Type B pancreatic cell (in vitro differentiated cells): ENCODE measurements around the gene EIF2AK3. TPM values are rescaled to one million over a fixed set of nuclear protein-coding genes. Genes with fewer than 3 reads are reported as not detected.
"Not testable (repeated sequence)": the region's sequence is repeated elsewhere in the genome, so short reads cannot be mapped to it uniquely, and the experiment has no call there.

Experiments used
- DNase-seq: peaks from one replicate; pipeline ENCODE4 v3.0.0; 2021; ENCODE audit warnings: mixed read lengths; ENCODE audit not compliant: unreplicated experiment; ENCODE audit errors: extremely low spot score
- H3K27ac Mint-ChIP-seq: 2 replicates; pipeline ENCODE4 v1.8.0; 2021; ENCODE audit warnings: mild to moderate bottlenecking, mixed read lengths
- H3K27me3 Mint-ChIP-seq: 2 replicates; pipeline ENCODE4 v1.8.0; 2021; ENCODE audit warnings: mixed read lengths
- H3K36me3 Mint-ChIP-seq: 2 replicates; pipeline ENCODE4 v1.8.0; 2021; ENCODE audit warnings: mixed read lengths
- H3K4me1 Mint-ChIP-seq: one replicate; pipeline ENCODE4 v1.8.0; 2021; ENCODE audit warnings: mixed read lengths; ENCODE audit not compliant: unreplicated experiment
- H3K4me3 Mint-ChIP-seq: 2 replicates; pipeline ENCODE4 v1.8.0; 2021; ENCODE audit warnings: mild to moderate bottlenecking, mixed read lengths
- H3K9me3 Mint-ChIP-seq: 2 replicates; pipeline ENCODE4 v1.8.0; 2021; ENCODE audit warnings: mixed read lengths
- CTCF ChIP-seq: fragments of 200-600 bp; sonication (generic); conservative IDR thresholded peaks from 2 replicates; pipeline ENCODE4 v1.5.0; 2021; ENCODE audit warnings: antibody characterized with exemption, mild to moderate bottlenecking
- total RNA-seq: library from RNA; stranded (reverse); gene quantifications from 2 replicates; pipeline ENCODE4 v1.2.1, GENCODE V29; 2021; ENCODE audit warnings: low replicate concordance

EIF2AK3 gene
- total RNA-seq, 1 donor from 2014 or later, result 22.9 TPM

- no peak overlapping the region for H3K27ac Mint-ChIP-seq
- peaks cover 18% of the 10 kb centered on the region for H3K36me3 Mint-ChIP-seq
- no peaks in the 10 kb centered on the region for H3K9me3 Mint-ChIP-seq
- H3K4me3 Mint-ChIP-seq, result no peak overlapping the region
- peaks cover 6% of the 10 kb centered on the region for H3K27me3 Mint-ChIP-seq
- no peak for DNase-seq
- TF ChIP-seq CTCF, result no peak
- H3K4me1 Mint-ChIP-seq, result no peaks in the 10 kb centered on the region
These were observed 71.2 kb downstream of the EIF2AK3 start for GRCh38 chr2:88556026-88556425.

GRCh38 chr2:88554189-88554588, 73.1 kb downstream of the EIF2AK3 start:
- Mint-ChIP-seq H3K9me3 (no peaks in the 10 kb centered on the region), H3K4me1 (peaks cover 9% of the 10 kb centered on the region), H3K4me3 (no peak overlapping the region), H3K36me3 (peaks cover 8% of the 10 kb centered on the region), H3K27me3 (peaks cover 19% of the 10 kb centered on the region), H3K27ac (no peak overlapping the region)
- no peak for DNase-seq
- TF ChIP-seq CTCF, result peak; percentile 43

- TF ChIP-seq CTCF, result no peak
- Mint-ChIP-seq H3K4me3 (peak overlapping the region; percentile 82), H3K9me3 (no peaks in the 10 kb centered on the region), H3K36me3 (peaks cover 4% of the 10 kb centered on the region), H3K27ac (no peak overlapping the region), H3K4me1 (peaks cover 9% of the 10 kb centered on the region), H3K27me3 (peaks cover 26% of the 10 kb centered on the region)
- DNase-seq, result no peak
These were observed 77.5 kb downstream of the EIF2AK3 start for GRCh38 chr2:88549616-88550292.

GRCh38 chr2:88546291-88546690, 81.0 kb downstream of the EIF2AK3 start:
- not testable (repeated sequence) for H3K4me3 Mint-ChIP-seq, H3K9me3 Mint-ChIP-seq, H3K27ac Mint-ChIP-seq, DNase-seq, H3K4me1 Mint-ChIP-seq, H3K36me3 Mint-ChIP-seq
- peaks cover 20% of the 10 kb centered on the region for H3K27me3 Mint-ChIP-seq

- no peak for TF ChIP-seq CTCF
- Mint-ChIP-seq H3K27ac (no peak overlapping the region), H3K4me3 (no peak overlapping the region), H3K36me3 (no peaks in the 10 kb centered on the region), H3K27me3 (peaks cover 16% of the 10 kb centered on the region), H3K4me1 (peaks cover 8% of the 10 kb centered on the region), H3K9me3 (no peaks in the 10 kb centered on the region)
- no peak for DNase-seq
These were observed 82.1 kb downstream of the EIF2AK3 start for GRCh38 chr2:88545118-88545517.

- no peaks in the 10 kb centered on the region for H3K9me3 Mint-ChIP-seq
- no peaks in the 10 kb centered on the region for H3K4me1 Mint-ChIP-seq
- no peak overlapping the region for H3K27ac Mint-ChIP-seq
- no peak for DNase-seq
- no peak overlapping the region for H3K4me3 Mint-ChIP-seq
- H3K27me3 Mint-ChIP-seq, result peaks cover 6% of the 10 kb centered on the region
- no peak for TF ChIP-seq CTCF
- no peaks in the 10 kb centered on the region for H3K36me3 Mint-ChIP-seq
These were observed 83.7 kb downstream of the EIF2AK3 start for GRCh38 chr2:88543541-88544057.
